DMS153 treated with DMSO at 0.1 percent for 48 hours (cell line): Measurements from ENCODE around the gene DNAJC5.
"Not testable (repeated sequence)": the region's sequence is repeated elsewhere in the genome, so short reads cannot be mapped to it uniquely, and the experiment has no call there.

Experiments
- DNase-seq: peaks from one replicate; lab custom pipeline; 2025; ENCODE audit not compliant: unreplicated experiment; lab: John Stamatoyannopoulos, UW

DNAJC5 gene

GRCh38 chr20:63861365-63861934, 33.5 kb upstream of the DNAJC5 start, which contains the start of gene ABHD16B:
ABHD16B (plus strand) TSS chr20:63861498; CDS start chr20:63861541, 43 bp downstream.
- no peak for DNase-seq

- DNase-seq: no peak
Observed at GRCh38 chr20:63861981-63862901, 32.7 kb upstream of the DNAJC5 start.

- no peak for DNase-seq
Observed at GRCh38 chr20:63863021-63863797, 31.7 kb upstream of the DNAJC5 start.

GRCh38 chr20:63863798-63864544, 31.0 kb upstream of the DNAJC5 start:
- peak; percentile 59 for DNase-seq

GRCh38 chr20:63864545-63864977, 30.4 kb upstream of the DNAJC5 start:
- no peak for DNase-seq

- DNase-seq: peak; percentile 97
Observed at GRCh38 chr20:63864978-63865640, 29.8 kb upstream of the DNAJC5 start, which contains the start of gene TPD52L2. TPD52L2 (plus strand) TSS chr20:63865270; CDS start chr20:63865366, 96 bp downstream.

GRCh38 chr20:63867042-63867441, 27.9 kb upstream of the DNAJC5 start:
- not testable (repeated sequence) for DNase-seq

- DNase-seq: no peak
Observed at GRCh38 chr20:63868264-63868663, 26.7 kb upstream of the DNAJC5 start.

- DNase-seq: no peak
Observed at GRCh38 chr20:63873477-63873971, 21.4 kb upstream of the DNAJC5 start.

- DNase-seq: not testable (repeated sequence)
Observed at GRCh38 chr20:63874241-63874640, 20.7 kb upstream of the DNAJC5 start.

GRCh38 chr20:63876489-63877036, 18.4 kb upstream of the DNAJC5 start:
- DNase-seq: no peak

GRCh38 chr20:63877755-63878470, 17.0 kb upstream of the DNAJC5 start:
- DNase-seq: no peak

- no peak for DNase-seq
Observed at GRCh38 chr20:63878899-63879663, 15.8 kb upstream of the DNAJC5 start.

- not testable (repeated sequence) for DNase-seq
Observed at GRCh38 chr20:63880901-63881300, 14.0 kb upstream of the DNAJC5 start.

GRCh38 chr20:63881451-63882226, 13.3 kb upstream of the DNAJC5 start:
- no peak for DNase-seq

GRCh38 chr20:63882257-63883200, 12.4 kb upstream of the DNAJC5 start:
- no peak for DNase-seq
